ENCODE measurements around the gene MAPK8IP3.
"Not testable (repeated sequence)": the region's sequence is repeated elsewhere in the genome, so short reads cannot be mapped to it uniquely, and the experiment has no call there.

MAPK8IP3 gene

DNA sequence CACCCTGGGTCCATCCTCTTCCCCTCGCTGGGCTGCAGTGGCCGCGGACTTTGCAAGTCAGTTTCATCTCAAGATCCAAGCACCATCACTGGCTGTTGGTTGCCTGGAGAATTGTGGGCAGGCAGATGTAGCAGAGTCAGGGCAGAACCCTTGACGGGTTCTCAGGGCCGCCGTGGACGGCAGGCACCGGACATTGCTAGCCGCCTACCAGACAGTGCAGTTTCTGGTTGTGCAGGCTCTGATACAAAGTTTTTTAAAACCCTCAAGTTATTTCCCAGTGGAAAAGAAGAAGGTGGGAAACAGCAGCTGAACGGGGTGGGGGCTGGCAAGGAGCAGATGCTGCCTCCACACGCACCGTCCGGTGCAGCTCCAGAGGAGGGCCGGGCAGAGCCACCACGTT, 3.4 kb downstream of the MAPK8IP3 start:
- DNase-seq (ENCODE audit: low read depth, low spot score): no peak

DNA sequence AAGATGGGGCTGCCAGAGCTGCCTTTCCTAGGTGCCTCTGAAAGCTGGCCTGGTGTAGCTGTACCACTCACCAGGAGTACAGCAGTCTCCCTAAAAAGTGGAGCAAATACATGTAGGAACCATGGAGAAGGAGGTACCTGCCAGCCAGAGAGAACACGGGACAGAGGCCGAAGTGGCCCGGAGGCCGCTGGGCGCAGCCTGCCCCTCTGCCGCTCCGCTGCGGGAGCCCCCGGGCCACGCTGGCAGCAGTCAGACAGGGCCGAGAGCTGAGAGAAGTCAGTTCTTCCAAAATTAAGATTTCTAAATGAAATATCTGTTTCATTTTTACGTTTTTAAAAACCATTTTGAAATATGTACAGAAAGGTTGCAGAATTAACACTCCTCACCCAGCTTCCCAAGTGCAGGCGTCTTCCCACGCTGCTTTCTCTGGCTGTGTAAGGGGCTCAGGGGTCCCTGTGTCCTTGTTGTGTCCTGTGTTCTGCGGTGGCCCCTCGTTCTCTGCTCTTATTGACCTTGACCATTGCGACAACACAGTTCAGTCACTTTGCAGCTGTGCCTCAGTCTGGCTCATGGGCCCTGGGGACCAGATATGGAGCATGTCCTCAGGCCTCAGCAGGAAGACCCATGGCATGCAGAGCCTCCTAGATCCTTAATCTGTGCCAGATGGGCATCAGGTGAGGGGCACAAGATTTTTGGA, 5.0 kb downstream of the MAPK8IP3 start:
- no peak for DNase-seq (ENCODE audit: low read depth, low spot score)

DNA sequence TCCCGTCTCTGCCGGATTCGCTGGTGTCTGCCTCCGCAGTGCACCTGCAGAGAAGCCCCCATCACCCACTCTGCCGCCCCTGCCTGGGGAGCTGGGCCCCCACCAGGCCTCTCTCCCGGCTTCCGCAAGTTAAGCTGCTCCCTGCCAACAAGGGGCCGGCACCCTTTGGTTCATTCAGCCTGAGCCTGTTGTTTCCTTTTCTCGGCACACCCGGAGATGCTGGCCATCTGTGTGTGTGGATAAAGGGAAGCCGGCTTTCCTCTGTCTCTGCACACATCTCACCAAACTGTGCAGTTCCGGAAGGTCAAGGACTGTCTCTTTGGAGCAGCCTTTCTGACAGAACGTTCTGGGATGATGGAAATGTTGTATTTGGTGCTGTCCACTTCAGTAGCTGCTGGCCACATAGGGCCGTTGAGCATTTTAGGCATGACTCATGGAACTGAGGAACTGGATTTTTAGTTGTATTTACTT, 6.8 kb downstream of the MAPK8IP3 start:
- DNase-seq (ENCODE audit: low read depth, low spot score): no peak

- no peak for DNase-seq (ENCODE audit: low read depth, low spot score)
Observed at GRCh38 chr16:1713331-1713730, 7.3 kb downstream of the MAPK8IP3 start.

DNA sequence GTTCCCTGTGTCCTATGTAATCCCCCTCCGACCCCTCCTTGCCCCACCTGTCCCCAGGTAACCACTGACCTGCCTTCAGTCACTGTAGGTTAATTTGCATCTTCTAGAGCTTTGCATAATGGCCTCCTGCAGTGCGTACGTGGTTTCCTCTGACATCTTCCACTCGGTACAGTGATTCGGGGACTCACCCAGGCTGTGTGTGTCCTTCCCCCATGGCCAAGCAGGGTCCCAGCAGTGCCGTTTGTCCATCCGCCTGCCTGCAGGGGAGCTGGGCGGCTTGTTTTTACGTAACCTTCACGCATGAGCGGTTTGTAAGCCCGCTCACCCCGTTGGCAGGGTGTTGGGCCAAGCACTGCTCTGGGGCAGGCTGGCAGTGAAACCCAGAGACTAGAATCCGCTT, 7.9 kb downstream of the MAPK8IP3 start:
- no peak for DNase-seq (ENCODE audit: low read depth, low spot score)

DNA sequence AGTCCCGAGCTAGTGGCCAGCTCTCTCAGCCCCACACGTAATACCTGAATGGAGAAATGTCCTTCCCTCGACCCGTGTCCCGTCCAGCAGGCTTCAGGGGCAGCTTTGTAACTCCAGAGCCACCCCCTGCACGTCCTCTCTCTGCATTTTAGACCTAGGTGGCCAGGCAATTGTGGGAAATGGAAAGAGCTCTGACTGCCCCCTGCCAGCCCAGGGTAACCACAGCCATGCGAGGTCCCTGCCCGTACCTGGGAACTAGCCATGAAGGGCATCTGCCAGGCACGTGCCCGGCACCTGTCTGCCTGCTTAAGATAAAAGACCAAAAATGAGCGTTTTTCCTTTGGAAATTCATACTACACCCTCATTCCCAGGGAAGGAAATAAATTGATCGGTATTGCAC, 9.2 kb downstream of the MAPK8IP3 start:
- no peak for DNase-seq (ENCODE audit: low read depth, low spot score)

DNA sequence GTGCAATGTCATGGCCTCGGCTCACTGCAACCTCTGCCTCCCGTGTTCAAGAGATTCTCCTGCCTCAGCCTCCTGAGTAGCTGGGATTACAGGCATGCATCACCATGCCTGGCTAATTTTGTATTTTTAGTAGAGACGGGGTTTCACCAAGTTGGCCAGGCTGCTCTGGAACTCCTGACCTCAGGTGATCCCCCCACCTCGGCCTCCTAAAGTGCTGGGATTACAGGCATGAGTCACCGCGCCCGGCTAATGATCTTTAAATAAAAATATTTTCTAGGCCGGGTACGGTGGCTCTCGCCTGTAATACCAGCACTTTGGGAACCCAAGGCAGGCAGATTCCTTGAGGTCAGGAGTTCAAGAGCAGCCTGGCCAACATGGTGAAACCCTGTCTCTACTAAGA, 12.2 kb downstream of the MAPK8IP3 start:
- DNase-seq (ENCODE audit: low read depth, low spot score): not testable (repeated sequence)

DNA sequence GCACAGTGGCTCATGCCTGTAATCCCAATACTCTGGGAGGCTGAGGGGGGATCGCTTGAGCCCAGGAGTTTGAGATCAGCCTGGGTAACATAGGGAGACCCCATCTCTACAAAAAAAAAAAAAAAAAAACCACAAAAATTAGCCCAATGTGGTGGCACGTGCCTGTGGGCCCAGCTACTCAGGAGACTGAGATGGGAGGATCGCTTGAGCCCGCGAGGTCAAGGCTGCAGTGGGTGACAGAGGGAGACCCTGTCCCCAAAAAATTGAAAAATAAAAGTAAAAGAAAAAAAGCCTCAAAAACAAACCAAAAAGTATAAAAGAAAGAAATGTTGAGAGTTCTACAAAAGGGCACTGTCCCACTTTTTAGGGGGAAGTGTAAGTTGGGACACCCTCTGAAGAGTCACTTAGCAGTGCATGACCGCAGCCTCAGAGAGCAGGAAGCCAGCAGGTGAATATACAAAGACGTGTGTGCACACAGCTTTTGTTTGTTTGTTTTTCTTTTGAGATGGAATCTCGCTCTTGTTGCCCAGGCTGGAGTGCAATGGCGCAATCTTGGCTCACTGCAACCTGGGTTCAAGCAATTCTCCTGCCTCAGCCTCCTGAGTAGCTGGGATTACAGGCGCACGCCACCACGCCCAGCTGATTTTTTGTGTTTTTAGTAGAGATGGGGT, 13.7 kb downstream of the MAPK8IP3 start:
- not testable (repeated sequence) for DNase-seq (ENCODE audit: low read depth, low spot score)

GRCh38 chr16:1721372-1721771, 15.4 kb downstream of the MAPK8IP3 start:
- no peak for DNase-seq (ENCODE audit: low read depth, low spot score)

- peak; percentile 54 for DNase-seq (ENCODE audit: low read depth, low spot score)
Observed at GRCh38 chr16:1723450-1724147, 17.6 kb downstream of the MAPK8IP3 start.

GRCh38 chr16:1724491-1724890, 18.5 kb downstream of the MAPK8IP3 start:
- no peak for DNase-seq (ENCODE audit: low read depth, low spot score)

DNA sequence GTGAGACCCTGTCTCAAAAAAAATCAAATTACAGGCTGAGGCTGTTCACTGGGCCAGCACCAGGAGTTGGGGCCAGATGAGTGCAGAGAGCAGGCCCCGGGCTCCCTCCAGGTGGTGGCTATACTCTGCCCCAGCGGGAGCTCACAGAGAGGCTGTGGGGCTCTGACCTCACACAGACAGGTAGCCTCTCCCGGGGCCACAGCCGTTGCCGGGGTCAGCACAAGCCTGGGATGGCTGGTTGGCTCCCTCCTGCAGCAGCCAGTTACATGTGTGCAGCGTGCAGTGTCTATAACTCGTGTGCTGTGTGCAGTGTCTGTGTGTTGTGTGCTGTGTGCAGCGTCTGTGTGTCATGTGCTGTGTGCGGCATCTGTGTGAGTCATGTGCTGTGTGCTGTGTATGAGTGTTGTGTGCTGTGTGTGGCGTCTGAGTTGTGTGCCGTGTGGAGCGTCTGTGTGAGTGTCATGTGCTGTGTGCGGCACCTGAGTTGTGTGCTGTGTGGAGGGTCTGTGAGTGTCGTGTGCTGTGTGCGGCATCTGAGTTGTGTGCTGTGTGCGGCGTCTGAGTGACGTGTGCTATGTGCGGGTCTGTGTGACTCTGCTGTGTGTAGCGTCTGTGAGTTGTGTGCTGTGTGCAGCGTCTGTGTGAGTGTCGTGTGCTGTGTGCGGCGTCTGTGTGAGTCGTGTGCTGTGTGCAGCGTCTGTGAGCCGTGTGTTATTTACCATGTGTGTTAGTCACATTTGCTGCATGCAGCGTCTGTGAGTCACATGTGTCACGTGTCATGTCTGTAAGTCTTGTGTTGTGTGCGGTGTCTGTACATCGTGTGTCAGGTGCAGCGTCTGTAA, 20.9 kb downstream of the MAPK8IP3 start:
- DNase-seq (ENCODE audit: low read depth, low spot score): no peak

DNA sequence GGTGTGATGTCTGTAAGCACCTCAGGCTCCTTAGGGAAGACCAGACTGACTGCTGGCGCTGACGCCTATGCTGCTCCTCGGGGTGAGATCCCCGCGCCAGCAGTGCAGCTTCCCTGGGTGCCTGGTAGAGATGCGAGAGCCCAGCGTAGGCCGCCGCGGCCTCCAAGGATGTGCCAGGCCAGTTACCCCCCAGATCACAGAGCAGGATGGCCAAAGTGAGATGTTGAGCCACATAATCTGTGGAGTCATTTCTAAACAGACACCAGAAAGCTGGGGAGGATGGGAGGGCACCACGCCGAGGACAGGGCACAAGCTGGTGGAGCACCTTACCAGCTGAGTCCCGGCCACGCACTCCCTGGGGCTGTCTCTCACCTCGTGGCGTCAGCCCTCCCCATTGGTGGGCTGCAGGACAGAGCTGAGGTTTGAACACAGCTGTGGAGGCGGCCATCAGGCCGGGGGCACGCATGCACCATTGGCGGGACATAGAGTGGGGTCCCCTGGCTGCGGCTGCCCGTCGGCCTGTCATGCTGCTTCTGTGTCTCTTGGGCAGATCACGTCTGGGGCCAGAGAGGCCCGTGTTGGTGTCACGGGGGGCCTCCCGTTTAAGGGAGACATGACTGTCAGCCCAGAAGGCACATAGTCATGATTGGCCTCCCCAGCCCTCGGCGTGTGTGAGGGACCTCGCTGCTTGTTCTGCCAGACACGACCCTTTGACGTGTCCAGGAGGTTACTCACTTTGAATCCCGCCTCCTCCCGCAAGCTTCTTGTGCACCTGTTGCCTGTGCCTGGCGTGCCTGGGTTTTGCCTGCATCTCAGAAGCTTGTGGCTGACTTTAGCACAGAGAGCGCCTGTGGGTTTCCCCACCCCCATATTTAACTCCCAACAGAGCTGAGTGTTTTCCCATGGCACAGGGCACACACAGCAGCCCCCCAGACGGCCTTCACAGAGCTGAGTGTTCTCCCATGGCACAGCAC, 21.9 kb downstream of the MAPK8IP3 start:
- no peak for DNase-seq (ENCODE audit: low read depth, low spot score)

DNA sequence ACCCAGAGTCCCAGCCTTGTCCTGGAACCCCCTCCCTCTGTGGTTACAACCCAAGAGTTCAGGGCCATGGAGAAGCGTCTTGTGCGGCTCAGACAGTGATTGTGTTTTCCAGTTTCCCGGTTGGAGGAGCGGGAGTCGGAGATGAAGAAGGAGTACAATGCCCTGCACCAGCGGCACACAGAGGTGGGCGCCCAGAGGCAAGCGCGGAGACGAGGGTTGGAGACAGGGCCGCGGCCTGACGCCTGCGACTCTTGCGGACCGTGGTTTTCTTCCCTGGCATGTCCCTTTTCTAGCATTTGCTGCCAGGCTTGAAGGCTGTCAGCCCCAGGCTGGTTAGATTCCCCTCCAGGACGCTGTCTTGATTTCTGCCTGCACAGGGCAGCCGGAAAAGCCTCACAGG, 23.0 kb downstream of the MAPK8IP3 start:
- no peak for DNase-seq (ENCODE audit: low read depth, low spot score)

DNA sequence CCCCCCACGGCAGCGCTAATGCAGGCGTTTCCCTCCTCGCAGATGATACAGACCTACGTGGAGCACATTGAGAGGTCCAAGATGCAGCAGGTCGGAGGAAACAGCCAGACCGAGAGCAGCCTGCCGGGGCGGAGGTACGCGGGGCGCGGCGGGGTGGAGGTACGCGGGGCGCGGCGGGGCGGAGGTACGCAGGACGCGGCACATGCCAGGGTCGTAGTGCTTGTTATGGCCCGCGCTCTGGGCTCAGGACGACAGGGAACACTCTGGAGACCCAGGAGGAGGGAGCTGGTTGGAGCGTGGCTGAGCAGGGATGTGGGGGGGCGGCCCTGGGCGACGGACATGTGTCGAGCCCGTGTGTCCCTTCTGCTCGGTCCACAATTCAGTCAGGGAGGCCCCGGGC, 23.4 kb downstream of the MAPK8IP3 start:
- no peak for DNase-seq (ENCODE audit: low read depth, low spot score)

DNA sequence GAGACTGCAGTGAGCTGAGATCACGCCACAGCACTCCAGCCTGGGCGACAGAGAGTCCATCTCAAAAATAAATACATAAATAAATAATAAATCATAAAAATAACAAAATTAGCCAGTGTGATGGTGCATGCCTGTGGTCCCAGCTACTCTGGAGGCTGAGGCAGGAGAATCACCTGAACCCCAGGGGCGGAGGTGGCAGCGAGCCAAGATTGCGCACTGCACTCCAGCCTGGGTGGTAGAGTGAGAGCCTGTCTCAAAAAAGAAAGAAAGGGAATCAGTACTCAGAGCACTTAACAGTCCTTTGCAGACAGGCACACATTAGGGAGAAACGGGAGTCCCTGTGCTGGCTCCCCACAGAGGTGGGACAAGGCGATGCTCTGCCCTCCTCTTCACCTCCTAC, 25.1 kb downstream of the MAPK8IP3 start:
- no peak for DNase-seq (ENCODE audit: low read depth, low spot score)

GRCh38 chr16:1731603-1732002, 25.6 kb downstream of the MAPK8IP3 start:
- no peak for DNase-seq (ENCODE audit: low read depth, low spot score)

GRCh38 chr16:1732071-1732470, 26.1 kb downstream of the MAPK8IP3 start:
- DNase-seq (ENCODE audit: low read depth, low spot score): no peak

GRCh38 chr16:1732551-1732987, 26.6 kb downstream of the MAPK8IP3 start:
- not testable (repeated sequence) for DNase-seq (ENCODE audit: low read depth, low spot score)

GRCh38 chr16:1734123-1734522, 28.1 kb downstream of the MAPK8IP3 start:
- DNase-seq (ENCODE audit: low read depth, low spot score): no peak

DNA sequence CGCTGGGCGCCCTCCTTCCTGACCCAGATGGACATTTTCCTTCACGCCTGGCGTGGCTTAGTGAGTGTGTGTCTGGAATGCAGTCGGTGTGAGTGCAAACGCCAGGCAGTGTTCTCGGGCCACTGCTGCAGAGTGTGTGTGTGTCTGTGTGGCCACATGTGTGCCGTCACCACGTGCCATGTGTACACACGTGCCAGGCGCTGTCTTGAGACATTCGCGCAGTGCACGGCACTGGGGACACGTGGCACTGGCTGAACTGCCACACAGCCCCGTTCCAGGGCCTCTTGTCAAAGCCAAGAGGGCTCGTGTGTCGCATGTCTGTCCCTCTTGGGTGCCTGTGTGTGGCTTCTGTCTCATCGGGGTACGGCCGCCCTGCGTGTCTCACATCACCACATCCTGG, 28.8 kb downstream of the MAPK8IP3 start:
- DNase-seq (ENCODE audit: low read depth, low spot score): no peak
